H1 (cell line): ENCODE results near the gene SAE1. TPM values are rescaled to one million over a fixed set of nuclear protein-coding genes. Genes with fewer than 3 reads are reported as not detected.
A peak's percentile ranks its signal among the peaks of the same experiment; 100 is the strongest.

ENCODE experiments used
- ASH2L ChIP-seq: fragments of 200-600, 300-600 bp; sonication (generic); IDR thresholded peaks from one replicate; pipeline ENCODE4 v1.7.1; 2017; ENCODE audit warnings: low read length
- CEBPB ChIP-seq: IDR thresholded peaks from 2 replicates; pipeline ENCODE4 v1.6.1; 2012; ENCODE audit warnings: low read depth, low read length
- CHD2 ChIP-seq: IDR thresholded peaks from 2 replicates; pipeline ENCODE4 v1.6.1; 2012; ENCODE audit warnings: low read length, improper control_type of control experiment
- GTF2F1 ChIP-seq: IDR thresholded peaks from 2 replicates; pipeline ENCODE4 v1.6.1; 2012; ENCODE audit warnings: low read depth, low read length, improper control_type of control experiment, borderline replicate concordance
- KDM4A ChIP-seq: IDR thresholded peaks from one replicate; pipeline ENCODE4 v1.7.1; 2012; ENCODE audit warnings: low read depth, mild to moderate bottlenecking, moderate library complexity, low read length, inconsistent platforms; ENCODE audit not compliant: severe bottlenecking
- NANOG ChIP-seq: IDR thresholded peaks from 2 replicates; pipeline ENCODE4 v1.6.1; 2011; ENCODE audit warnings: low read length, low read depth, mild to moderate bottlenecking, inconsistent platforms; ENCODE audit not compliant: insufficient read depth, poor library complexity, severe bottlenecking
- PHF8 ChIP-seq: fragments of 200-600 bp; sonication (generic); conservative IDR thresholded peaks from 2 replicates; pipeline ENCODE4 v1.7.1; 2012; ENCODE audit warnings: low read depth, mild to moderate bottlenecking, inconsistent platforms, low read length, moderate library complexity
- POLR2A ChIP-seq, 2 experiments: IDR thresholded peaks; 1 replicate in 1 of 2; 2 replicates in 1 of 2; pipeline ENCODE4 v1.6.1; 2011; ENCODE audit warnings: low read depth in 2 of 2, low read length in 2 of 2, mild to moderate bottlenecking in 2 of 2; ENCODE audit errors: control extremely low read depth in 1 of 2
- POU5F1 ChIP-seq: IDR thresholded peaks from 2 replicates; pipeline ENCODE4 v1.6.1; 2011; ENCODE audit warnings: low read depth, mild to moderate bottlenecking, low read length, moderate library complexity
- RNF2 ChIP-seq: fragments of 200-900, 300-1000 bp; sonication (generic); IDR thresholded peaks from 2 replicates; pipeline ENCODE4 v1.7.1; 2016; ENCODE audit warnings: borderline replicate concordance, low read depth, mild to moderate bottlenecking, antibody characterized with exemption, low read length; ENCODE audit not compliant: poor library complexity, severe bottlenecking; ENCODE audit errors: missing control alignments
- SIN3A ChIP-seq, 2 experiments: IDR thresholded peaks in 1 of 2; conservative IDR thresholded peaks in 1 of 2; 2 replicates each; pipeline ENCODE4 v1.6.1; 2011 to 2012; ENCODE audit warnings: low read length in 2 of 2, improper control_type of control experiment in 1 of 2, low read depth in 1 of 2, mild to moderate bottlenecking in 1 of 2
- SIRT6 ChIP-seq: IDR thresholded peaks from one replicate; pipeline ENCODE4 v1.7.1; 2012; ENCODE audit warnings: low read length, inconsistent platforms
- SIX5 ChIP-seq: IDR thresholded peaks from 2 replicates; pipeline ENCODE4 v1.6.1; 2011; ENCODE audit warnings: mild to moderate bottlenecking, low read depth, low read length
- SRF ChIP-seq: IDR thresholded peaks from 2 replicates; pipeline ENCODE4 v1.6.1; 2011; ENCODE audit warnings: mild to moderate bottlenecking, low read depth, low read length, moderate library complexity
- TAF7 ChIP-seq: optimal IDR thresholded peaks from 2 replicates; pipeline ENCODE3; 2011; ENCODE audit warnings: low read depth, mild to moderate bottlenecking, inconsistent platforms, low read length, moderate library complexity, borderline replicate concordance
- TBP ChIP-seq: IDR thresholded peaks from 2 replicates; pipeline ENCODE4 v1.6.1; 2011; ENCODE audit warnings: low read depth, low read length, improper control_type of control experiment
- TCF12 ChIP-seq: IDR thresholded peaks from 2 replicates; pipeline ENCODE4 v1.6.1; 2011; ENCODE audit warnings: low read depth, mild to moderate bottlenecking, low read length
- TEAD4 ChIP-seq: IDR thresholded peaks from 2 replicates; pipeline ENCODE4 v1.6.1; 2012; ENCODE audit warnings: low read depth, low read length, inconsistent platforms, mixed read lengths
- polyA plus RNA-seq, 7 experiments: library from polyadenylated mRNA; depleted of rRNA in 3 of 7; stranded (reverse) in 5 of 7; unstranded in 2 of 7; fragments of >200 nt in 5 of 7; fragments of 200-250 nt in 2 of 7; gene quantifications; 1 replicate in 5 of 7; 2 replicates in 1 of 7; 4 replicates in 1 of 7; pipeline versions ENCODE4 v1.2.1 to v1.2.3, GENCODE V29; 2011 to 2013; ENCODE audit warnings: missing spikeins in 2 of 7, mixed read lengths in 2 of 7
- total RNA-seq: library from RNA; stranded (reverse); fragmentation: NEBNext Ultra II Directional; extraction: Animal tissue kit (Norgen Biotek cat#: 25700); gene quantifications from 2 replicates; pipeline ENCODE4 v1.2.1, GENCODE V29; 2021
- TF ChIP-seq, protein P1 (sequence below), 3 experiments: IDR thresholded peaks; 1 replicate in 2 of 3; 2 replicates in 1 of 3; pipeline versions ENCODE4 v1.5.1 to v1.6.1; 2011; ENCODE audit warnings: low read length in 3 of 3, mild to moderate bottlenecking in 3 of 3, inconsistent platforms in 2 of 3, low read depth in 1 of 3, moderate library complexity in 1 of 3; ENCODE audit not compliant: insufficient read depth in 1 of 3; ENCODE audit errors: control extremely low read depth in 1 of 3
- TF ChIP-seq, protein P2 (sequence below): IDR thresholded peaks from 2 replicates; pipeline ENCODE4 v1.6.1; 2012; ENCODE audit warnings: low read length, inconsistent platforms

SAE1 gene
- total and polyA plus RNA-seq, 2 of the 8 experiments (the other 6 are each of a cell fraction or from before 2014, with no cell fraction given): 213 to 268 TPM

DNA sequence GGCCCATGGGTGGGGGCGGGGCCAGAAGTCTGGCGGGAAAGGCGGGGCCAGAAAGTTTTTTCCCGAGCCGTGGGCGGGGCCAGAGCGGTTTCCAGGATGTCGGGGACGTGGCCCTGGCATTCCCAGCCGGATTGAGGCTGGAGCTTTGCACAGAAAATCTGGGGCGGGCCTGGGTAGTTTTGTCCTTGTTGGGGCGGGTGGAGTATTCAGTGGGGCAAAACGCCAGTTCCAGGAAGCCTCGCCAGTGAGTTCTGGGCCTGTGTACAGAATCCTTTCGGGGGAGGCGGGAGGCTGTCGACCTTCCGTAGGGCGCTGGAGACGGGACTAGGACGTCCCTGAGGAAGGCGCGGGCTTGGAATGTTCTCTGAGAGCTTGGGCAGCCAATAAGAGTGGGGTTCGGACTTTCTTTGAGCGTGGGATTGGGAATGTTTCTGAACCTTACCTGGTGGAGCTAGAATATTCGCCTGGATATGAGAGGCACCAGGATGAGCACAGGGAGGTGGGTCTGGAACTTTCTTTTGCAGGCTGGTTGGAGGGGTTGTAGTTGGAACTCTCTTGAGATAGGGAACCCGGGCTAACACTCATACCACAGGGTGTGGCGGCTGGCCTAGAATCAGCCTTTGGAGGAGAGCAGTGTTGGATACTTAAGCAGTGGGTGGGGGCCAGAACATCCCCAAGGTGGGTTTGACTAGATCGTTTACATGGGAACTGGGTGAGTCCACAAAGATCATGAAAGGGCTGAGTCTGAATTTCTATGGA lies 127.0 kb downstream of the SAE1 start (continued):
- TF ChIP-seq, protein P1, sequence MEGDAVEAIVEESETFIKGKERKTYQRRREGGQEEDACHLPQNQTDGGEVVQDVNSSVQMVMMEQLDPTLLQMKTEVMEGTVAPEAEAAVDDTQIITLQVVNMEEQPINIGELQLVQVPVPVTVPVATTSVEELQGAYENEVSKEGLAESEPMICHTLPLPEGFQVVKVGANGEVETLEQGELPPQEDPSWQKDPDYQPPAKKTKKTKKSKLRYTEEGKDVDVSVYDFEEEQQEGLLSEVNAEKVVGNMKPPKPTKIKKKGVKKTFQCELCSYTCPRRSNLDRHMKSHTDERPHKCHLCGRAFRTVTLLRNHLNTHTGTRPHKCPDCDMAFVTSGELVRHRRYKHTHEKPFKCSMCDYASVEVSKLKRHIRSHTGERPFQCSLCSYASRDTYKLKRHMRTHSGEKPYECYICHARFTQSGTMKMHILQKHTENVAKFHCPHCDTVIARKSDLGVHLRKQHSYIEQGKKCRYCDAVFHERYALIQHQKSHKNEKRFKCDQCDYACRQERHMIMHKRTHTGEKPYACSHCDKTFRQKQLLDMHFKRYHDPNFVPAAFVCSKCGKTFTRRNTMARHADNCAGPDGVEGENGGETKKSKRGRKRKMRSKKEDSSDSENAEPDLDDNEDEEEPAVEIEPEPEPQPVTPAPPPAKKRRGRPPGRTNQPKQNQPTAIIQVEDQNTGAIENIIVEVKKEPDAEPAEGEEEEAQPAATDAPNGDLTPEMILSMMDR (IDR thresholded peaks at IDR 0.05; ENCODE audit: control extremely low read depth in 1 of 3, insufficient read depth in 1 of 3, low read depth in 1 of 3, low read length in 3 of 3): no peak
- TF ChIP-seq PHF8: peak; percentile 52; the same call in 1 of the 2 replicates
- TF ChIP-seq, protein P2, sequence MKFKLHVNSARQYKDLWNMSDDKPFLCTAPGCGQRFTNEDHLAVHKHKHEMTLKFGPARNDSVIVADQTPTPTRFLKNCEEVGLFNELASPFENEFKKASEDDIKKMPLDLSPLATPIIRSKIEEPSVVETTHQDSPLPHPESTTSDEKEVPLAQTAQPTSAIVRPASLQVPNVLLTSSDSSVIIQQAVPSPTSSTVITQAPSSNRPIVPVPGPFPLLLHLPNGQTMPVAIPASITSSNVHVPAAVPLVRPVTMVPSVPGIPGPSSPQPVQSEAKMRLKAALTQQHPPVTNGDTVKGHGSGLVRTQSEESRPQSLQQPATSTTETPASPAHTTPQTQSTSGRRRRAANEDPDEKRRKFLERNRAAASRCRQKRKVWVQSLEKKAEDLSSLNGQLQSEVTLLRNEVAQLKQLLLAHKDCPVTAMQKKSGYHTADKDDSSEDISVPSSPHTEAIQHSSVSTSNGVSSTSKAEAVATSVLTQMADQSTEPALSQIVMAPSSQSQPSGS: 0 out of 2 replicates have a peak, but pooled peaks have one; percentile 33
- TF ChIP-seq CHD2: no peak
- TF ChIP-seq ASH2L: peak; percentile 67
- TF ChIP-seq SIRT6: no peak
- TF ChIP-seq TBP: peak; percentile 59; the same call in 1 of the 2 replicates
- no peak for TF ChIP-seq CEBPB
- TF ChIP-seq POLR2A (IDR thresholded peaks at IDR 0.05; ENCODE audit: control extremely low read depth in 1 of 2, low read depth in 2 of 2, low read length in 2 of 2): peak in 1 of 2 experiments; percentile 76; a peak in 2 of 3 replicates
- peak; percentile 69 for TF ChIP-seq TAF7
- no peak for TF ChIP-seq NANOG
- no peak for TF ChIP-seq SRF
- no peak for TF ChIP-seq KDM4A
- no peak for TF ChIP-seq POU5F1
- no peak for TF ChIP-seq TCF12
- no peak; the same call in 1 of the 2 replicates for TF ChIP-seq TEAD4
- TF ChIP-seq SIX5: no peak
- TF ChIP-seq RNF2: no peak
- TF ChIP-seq GTF2F1: no peak
- peak in 1 of 2 experiments; percentile 20; a peak in 1 of 4 replicates for TF ChIP-seq SIN3A (conservative IDR thresholded peaks at IDR 0.05 in 1 of 2, IDR thresholded peaks at IDR 0.05 in 1 of 2; ENCODE audit: low read depth in 1 of 2, low read length in 2 of 2)
